ENCODE measurements around the gene CDK14.

The CDK14 gene

DNA sequence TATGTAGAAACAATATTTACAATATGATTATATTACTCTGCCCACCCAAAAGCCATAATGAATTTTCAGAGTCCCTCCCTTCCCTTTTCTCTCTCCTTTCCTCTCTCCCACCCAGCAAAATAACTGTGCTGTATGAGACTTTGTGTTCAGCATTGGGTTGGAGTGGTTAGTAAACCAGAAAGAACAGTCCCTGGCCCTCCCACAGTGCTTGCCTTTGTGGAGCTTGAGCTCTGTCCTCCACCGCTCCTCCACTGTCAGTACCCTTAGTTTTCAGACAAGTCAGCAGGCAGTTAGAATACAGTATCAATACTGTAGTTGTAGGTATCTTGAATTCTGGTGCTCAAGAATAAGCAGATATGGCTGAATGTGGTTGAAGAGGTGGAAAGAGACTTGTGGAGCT is 92.7 kb downstream of the CDK14 start:
- DNase-seq, result no peak

- DNase-seq, result no peak
These were observed 93.1 kb downstream of the CDK14 start for GRCh38 chr7:90689260-90689659.

DNA sequence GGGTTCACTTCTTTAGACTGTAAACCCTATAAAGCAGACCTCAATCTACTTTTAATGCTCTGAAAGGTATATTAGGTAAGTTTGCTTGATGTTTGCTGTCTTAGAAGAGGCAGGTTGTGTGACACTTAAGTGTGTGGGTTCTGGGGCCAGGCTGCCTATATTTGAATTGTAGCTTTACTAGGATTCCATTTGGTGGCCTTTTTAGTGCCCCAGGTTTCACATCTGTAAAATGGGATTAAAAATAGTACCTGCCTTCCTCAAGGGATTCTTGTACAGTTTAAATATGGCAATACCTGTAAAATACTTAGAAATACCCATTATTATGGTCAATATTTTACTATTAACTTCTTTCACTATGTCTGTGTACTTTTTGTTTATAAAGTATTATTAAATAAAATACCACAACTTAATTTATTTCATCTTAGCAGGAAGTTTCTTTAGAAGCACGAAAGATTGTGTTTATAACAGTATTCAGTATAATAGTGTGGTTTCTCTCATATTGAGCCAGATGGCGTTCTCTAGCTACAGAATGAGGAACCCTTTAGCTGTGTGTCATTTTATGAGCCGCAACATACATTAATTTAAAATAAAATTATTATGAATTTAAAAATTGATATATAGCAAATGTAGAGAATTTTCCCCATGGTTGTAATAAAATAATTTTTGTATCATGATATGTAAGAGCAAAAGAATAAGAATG is 94.2 kb downstream of the CDK14 start:
- DNase-seq, result no peak

GRCh38 chr7:90692396-90692795 is 96.3 kb downstream of the CDK14 start:
- no peak for DNase-seq

- no peak for DNase-seq
These were observed 96.8 kb downstream of the CDK14 start for GRCh38 chr7:90692947-90693346.

GRCh38 chr7:90693939-90694338 is 97.8 kb downstream of the CDK14 start:
- DNase-seq, result no peak

DNA sequence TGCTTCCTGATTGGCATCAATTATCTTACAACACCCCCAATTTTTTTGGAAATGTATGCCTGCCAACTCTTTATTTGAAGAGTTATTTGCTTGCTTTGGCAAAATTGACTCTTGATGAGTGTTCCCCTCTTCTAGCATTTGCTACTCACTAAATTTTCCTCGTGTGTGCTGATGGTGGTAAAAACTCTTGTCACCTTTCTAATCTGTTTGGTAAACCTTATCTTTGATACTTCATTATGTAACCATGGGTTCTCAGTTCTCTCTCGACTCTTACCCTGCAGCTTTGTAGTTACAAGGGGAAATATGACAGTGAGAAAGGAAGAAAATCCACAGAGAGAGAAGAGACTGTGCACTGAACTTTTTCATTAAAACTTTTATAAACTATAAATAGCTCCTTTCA is 102.5 kb downstream of the CDK14 start:
- DNase-seq, result no peak

GRCh38 chr7:90701021-90701420 is 104.9 kb downstream of the CDK14 start:
- no peak for DNase-seq

GRCh38 chr7:90701771-90702170 is 105.7 kb downstream of the CDK14 start:
- no peak for DNase-seq

DNA sequence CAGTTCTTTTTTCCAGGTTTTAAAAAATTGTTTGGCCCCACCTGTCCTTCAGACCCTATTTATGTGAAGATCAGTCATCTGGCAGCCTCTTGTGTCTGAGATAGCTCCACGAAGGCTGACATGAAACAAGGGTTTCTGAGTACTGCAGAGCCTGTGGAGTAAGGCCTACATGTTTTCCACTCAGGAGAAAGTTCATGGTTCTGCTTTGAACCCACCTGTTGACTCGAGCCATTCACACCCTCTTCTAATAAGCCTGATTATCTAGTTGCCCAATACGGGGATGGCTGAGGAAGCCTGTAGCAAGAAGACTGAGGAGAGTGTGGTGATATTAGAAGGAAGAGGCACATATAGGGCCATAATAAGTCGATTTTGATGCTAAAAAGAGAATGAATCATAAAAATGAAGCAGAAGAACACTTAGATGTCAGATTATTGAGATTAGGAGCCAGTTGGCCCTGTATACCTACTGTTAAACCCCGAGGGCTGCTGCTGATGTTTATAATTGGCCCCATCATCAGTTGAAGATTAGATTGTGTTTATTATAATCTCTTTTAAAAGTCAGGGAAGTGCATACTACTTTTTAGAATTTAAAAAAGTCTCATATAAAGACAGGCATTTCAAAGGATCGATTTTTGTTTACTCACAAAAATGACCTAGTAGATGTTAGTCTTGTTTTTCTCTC is 109.4 kb downstream of the CDK14 start:
- no peak for DNase-seq

DNA sequence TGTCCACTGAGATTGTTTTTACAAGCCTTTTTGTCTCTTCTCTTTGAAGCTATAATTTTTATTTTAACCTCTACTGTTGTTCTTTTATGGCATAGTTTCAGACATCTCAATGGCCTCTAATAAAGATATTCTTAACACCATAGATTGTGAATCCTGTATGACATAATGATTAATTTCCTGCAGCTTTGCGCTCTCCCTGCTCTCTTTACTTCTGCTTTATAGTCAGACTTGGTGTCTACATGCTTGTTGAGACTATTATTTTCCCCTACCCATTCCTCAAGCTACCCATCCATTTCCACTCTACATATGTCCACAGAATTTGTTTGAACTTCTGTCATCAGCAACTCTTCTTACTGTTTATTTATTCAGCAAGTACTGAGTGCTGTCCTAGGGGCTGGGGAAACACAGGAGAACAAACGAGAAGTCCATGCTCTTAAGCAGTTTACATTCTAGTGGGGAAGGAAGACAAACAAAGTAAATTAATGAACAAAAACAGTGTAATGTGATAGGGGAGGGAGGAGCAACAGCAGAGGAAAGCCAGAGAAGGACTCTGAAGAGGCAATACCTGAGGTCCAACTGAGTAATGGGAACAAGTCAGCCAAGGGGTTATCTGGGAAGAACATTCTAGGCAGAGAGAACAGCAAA is 110.1 kb downstream of the CDK14 start:
- DNase-seq, result no peak

- peak; percentile 36 for DNase-seq
These were observed 112.8 kb downstream of the CDK14 start for GRCh38 chr7:90708841-90709317.

DNA sequence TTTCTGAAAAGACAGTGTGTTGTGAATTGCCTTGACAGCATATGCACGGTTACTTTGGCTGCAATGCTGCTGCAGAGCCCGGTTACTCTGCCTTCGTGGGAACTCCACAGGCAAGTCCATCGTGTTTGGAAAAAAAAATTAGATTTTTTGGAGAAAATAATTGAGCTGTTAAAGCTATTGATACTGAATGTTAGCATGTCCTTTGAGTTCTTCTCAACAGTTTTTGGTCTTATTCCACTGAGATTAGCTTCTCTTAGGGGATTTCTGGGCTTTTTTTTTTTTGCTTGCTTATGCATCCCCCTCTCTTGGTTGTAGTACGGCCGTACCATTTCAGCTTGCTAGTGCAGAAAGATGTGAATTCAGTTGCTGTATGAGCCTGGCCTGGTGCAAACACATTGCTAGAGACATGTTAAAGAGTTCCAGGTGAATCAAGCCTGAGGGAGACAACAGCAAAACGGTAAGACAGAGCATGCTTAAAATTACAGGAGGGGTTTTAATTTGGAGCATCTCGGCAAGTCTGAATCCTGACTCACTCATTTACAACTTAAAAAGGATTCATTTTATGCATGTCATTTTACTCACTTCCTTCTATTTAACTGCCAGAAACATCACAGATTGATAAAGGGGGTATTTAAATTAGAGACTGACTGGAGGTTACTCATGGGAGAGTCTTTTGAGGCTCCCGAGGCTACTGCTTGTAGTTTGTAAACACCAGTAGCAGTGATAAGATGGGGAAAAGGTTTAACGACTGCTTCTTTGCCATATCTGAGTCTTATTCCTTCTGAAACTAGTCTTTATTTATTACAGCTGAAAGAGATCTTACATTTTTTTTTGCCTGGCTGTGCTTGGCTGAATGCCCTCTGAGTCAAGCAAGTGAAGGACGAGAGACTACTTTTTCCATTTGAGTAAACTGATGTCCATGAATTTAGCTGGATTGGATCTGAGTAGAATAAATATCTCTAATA is 113.7 kb downstream of the CDK14 start:
- no peak for DNase-seq

DNA sequence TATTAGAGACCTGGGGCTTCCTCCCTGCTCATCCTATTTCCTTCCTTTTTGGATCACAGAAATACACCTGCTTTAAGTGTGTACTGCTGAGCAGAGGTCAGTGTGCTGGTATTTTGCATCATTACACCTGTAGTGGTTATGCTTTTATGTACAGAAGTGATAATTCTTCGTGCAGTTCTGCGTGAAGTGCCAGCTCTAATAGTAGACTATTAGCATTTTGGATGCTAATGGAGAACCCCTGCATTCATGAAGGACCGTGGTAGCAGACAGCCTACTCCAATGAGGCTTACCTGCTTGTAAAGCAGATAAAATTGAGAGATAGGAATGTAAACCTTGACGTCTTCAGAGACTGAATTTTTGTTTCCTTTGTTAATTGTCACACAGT is 114.3 kb downstream of the CDK14 start:
- no peak for DNase-seq

DNA sequence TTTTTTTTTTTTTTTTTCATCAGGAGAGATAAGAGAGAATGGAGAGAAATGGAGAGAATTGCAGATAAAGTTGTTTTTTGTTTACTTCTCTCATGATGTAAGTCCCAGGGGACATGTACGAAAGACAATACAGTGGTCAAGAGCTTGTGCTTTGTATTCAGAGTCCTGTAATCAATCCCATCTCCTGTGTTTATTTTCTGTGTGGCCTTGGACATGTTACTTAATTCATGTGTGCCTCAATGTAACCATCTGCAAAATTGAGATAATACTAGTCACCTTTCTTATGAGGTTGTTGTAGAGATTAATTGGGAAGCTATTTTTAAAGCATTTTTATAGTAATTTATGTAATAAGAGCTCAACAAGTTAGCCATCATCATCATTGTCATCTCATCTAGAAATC is 117.5 kb downstream of the CDK14 start:
- no peak for DNase-seq

DNA sequence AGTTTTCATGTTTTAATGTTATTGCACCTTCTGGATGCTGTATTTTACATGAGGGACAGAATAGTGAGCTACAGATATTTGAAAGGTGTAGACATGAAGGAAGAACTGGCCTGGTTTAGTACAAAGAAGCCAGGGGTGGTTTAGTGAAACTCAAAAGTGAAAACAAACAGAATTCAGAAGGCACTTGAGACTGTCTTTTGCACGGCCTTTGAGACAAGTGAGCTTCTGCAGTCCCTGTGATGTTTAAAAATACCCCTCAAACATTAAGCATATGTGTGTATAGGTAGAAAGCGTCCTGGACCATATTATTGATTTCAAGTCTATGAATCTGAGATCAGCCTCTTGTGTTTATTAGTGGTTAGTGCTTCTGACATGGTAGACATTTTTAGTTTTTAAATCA is 118.9 kb downstream of the CDK14 start:
- DNase-seq, result no peak

DNA sequence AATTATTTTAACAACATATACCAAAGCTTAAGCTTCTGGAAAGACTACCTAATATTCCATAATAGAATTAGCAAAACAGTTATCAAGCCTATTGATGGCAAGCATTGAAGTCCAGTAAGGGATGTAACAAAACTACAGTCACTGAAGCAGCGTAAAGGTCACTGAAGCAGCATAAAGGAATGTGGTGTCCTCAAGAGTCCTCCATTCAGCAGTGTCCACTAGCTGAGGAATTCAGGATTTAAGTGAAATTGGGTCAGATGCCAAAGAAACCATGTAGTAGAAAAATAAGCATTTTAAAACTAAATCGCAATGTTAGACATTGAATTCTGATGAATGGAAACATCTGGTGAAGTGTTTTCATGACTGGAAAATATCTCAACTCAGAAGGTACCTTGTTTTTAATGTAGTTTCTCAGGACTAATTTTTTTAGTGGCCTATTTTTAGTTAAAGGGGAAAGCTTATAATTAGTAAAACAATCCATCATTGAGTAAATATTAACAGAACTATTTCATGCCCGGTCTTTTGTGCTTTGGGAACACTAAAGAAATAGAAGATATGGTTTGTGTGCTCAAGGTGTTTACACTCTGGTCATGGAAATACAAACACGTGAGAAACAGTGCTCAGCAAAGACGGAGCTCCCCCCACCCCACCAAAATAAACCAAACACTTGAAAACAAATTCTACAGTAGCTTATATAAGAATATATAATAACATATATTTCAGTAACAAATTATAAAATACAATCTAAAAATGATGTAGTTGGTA is 121.4 kb downstream of the CDK14 start:
- DNase-seq, result no peak

DNA sequence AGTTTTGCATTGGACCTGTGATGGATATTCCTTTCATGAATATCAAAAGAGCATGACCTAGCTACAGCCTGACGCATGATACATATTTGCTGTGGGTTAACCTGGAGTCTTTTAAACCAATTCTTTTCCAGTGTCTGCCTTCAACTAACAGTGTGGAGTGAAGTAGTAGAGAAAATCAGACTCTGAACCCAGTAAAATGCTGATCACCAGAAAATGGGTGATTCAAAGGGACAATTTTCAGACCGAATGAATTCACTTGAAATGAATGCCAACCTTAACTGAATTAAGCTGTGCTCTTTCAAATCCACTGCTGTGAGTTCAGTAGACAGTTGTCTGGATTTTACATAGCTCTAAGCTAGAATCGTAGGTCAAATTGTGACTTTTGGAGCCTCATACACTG is 123.0 kb downstream of the CDK14 start:
- no peak for DNase-seq

GRCh38 chr7:90720984-90721760 is 125.1 kb downstream of the CDK14 start:
- DNase-seq, result no peak

DNA sequence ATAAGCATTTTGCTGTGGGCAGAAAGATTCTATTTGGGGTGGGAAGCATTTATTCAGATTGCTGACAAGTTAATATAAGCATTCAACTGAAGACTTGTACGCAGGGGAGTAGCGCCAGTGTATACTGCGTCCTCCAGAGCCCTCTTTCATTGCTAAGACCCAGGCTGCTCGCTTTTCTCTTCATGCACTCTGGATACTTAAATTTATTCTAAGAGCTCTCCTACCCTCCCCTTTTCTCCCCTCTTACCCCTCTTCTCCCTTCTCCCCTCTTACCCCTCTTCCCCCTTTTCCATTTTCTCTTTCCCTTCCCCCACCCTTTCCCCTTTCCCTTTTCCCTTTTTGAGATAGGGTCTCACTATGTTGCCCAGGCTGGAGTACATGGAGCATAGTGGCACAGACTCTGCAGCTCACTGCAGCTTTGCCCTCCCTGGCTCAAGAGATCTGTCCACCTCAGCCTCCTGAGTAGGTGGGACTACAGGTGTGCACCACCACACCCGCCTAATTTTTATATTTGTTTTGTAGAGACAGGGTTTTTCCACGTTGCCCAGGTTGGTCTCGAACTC is 125.8 kb downstream of the CDK14 start:
- no peak for DNase-seq

GRCh38 chr7:90723233-90723632 is 127.1 kb downstream of the CDK14 start:
- no peak for DNase-seq

Data from activated CD4-positive, alpha-beta T cell treated with anti-CD3 and anti-CD28 coated beads, Interleukin-2, Interleukin-6, amounts not matched to agents 100 ng/mL and 50 ng/mL, durations not matched to agents 16 hours and 8 hours (primary cell).